Mesendoderm (in vitro differentiated cells): ENCODE results near the gene FATE1.
"Not testable (repeated sequence)": the region's sequence is repeated elsewhere in the genome, so short reads cannot be mapped to it uniquely, and the experiment has no call there.

ENCODE experiments used
- DNase-seq: peaks from one replicate; pipeline ENCODE4 v3.0.0; 2013
- H2AK5ac ChIP-seq: 2 replicates; pipeline ENCODE4 v1.6.1; 2013; ENCODE audit warnings: low read length, inconsistent platforms
- H2BK120ac ChIP-seq: 2 replicates; pipeline ENCODE4 v1.6.1; 2013; ENCODE audit warnings: low read depth, mild to moderate bottlenecking, low read length, moderate library complexity, mixed read lengths
- H2BK15ac ChIP-seq: replicated peaks from 2 replicates; pipeline ENCODE4 v1.6.1; 2013; ENCODE audit warnings: low read depth, mild to moderate bottlenecking, moderate library complexity
- H2BK5ac ChIP-seq: 2 replicates; pipeline ENCODE4 v1.6.1; 2013; ENCODE audit warnings: low read length, inconsistent platforms
- H3K18ac ChIP-seq: 2 replicates; pipeline ENCODE4 v1.6.1; 2013; ENCODE audit warnings: mild to moderate bottlenecking, low read length, mixed read lengths
- H3K23ac ChIP-seq: one replicate; pipeline ENCODE4 v1.6.1; 2013; ENCODE audit warnings: low read length
- H3K27ac ChIP-seq: 2 replicates; pipeline ENCODE4 v1.5.1; 2013; ENCODE audit warnings: low read depth, mild to moderate bottlenecking, inconsistent platforms, low read length, moderate library complexity
- H3K27me3 ChIP-seq: 2 replicates; pipeline ENCODE4 v1.6.1; 2013; ENCODE audit warnings: low read length, control low read depth, mild to moderate bottlenecking, inconsistent platforms; ENCODE audit not compliant: insufficient read depth, poor library complexity
- H3K36me3 ChIP-seq: 2 replicates; pipeline ENCODE4 v1.6.1; 2013; ENCODE audit warnings: low read length, inconsistent platforms; ENCODE audit not compliant: control insufficient read depth, insufficient read depth
- H3K4ac ChIP-seq: one replicate; pipeline ENCODE4 v1.6.1; 2013; ENCODE audit warnings: low read depth, mild to moderate bottlenecking, low read length, moderate library complexity
- H3K4me1 ChIP-seq: 2 replicates; pipeline ENCODE4 v1.6.1; 2013; ENCODE audit warnings: low read depth, low read length, inconsistent platforms; ENCODE audit not compliant: control insufficient read depth
- H3K4me2 ChIP-seq: 2 replicates; pipeline ENCODE4 v1.6.1; 2013; ENCODE audit warnings: low read length
- H3K4me3 ChIP-seq: 2 replicates; pipeline ENCODE4 v1.5.1; 2013; ENCODE audit warnings: mild to moderate bottlenecking, low read length
- H3K56ac ChIP-seq: one replicate; pipeline ENCODE4 v1.6.1; 2013; ENCODE audit warnings: low read length
- H3K79me1 ChIP-seq: 2 replicates; pipeline ENCODE4 v1.6.1; 2013; ENCODE audit warnings: low read length, inconsistent platforms
- H3K79me2 ChIP-seq: 2 replicates; pipeline ENCODE4 v1.6.1; 2013; ENCODE audit warnings: mild to moderate bottlenecking, low read length; ENCODE audit not compliant: control insufficient read depth, insufficient read depth
- H3K9ac ChIP-seq: 2 replicates; pipeline ENCODE4 v1.6.1; 2013; ENCODE audit warnings: low read length, inconsistent platforms
- H4K5ac ChIP-seq: one replicate; pipeline ENCODE4 v1.6.1; 2013; ENCODE audit warnings: low read length
- H4K8ac ChIP-seq: one replicate; pipeline ENCODE4 v1.6.1; 2013; ENCODE audit warnings: low read depth, mild to moderate bottlenecking, control low read depth, low read length, moderate library complexity
- WGBS: extraction: QIAGEN DNeasy Blood & Tissue Kit; methylation state at CpG from one replicate; pipeline ENCODE4 v1.1.7; 2013; ENCODE audit warnings: low lambda C conversion rate, missing lambda C conversion rate; ENCODE audit not compliant: insufficient coverage; ENCODE audit errors: extremely low coverage; 5-methylcytosine and 5-hydroxymethylcytosine counted together

Gene FATE1

DNA sequence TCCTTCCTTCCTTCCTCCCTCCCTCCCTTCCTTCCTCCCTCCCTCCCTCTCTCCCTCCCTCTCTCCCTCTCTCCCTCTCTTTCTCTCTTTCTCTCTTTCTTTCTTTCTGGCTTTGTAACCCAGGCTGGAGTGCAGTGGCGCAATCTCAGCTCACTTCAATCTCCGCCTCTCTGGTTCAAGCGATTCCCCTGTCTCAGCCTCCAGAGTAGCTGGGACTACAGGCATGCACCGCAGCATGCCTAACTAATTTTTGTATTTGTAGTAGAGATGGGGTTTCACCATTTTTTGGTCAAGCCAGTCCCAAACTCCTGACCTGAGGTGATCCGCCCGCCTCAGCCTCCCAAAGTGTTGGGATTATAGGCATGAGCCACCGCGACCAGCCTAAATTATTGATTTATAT, 18.8 kb upstream of the FATE1 start:
- not testable (repeated sequence) for H2AK5ac ChIP-seq, H3K23ac ChIP-seq, H4K8ac ChIP-seq, H2BK120ac ChIP-seq, H3K18ac ChIP-seq, H3K27ac ChIP-seq, DNase-seq, H4K5ac ChIP-seq, H2BK15ac ChIP-seq, H3K79me2 ChIP-seq, H3K4me1 ChIP-seq, H3K9ac ChIP-seq, H3K79me1 ChIP-seq, H3K56ac ChIP-seq, H3K4ac ChIP-seq, H3K4me2 ChIP-seq, H3K4me3 ChIP-seq, H3K27me3 ChIP-seq, H3K36me3 ChIP-seq, H2BK5ac ChIP-seq
- WGBS = no CpG with 5 or more reads among the region's 8 CpGs

DNA sequence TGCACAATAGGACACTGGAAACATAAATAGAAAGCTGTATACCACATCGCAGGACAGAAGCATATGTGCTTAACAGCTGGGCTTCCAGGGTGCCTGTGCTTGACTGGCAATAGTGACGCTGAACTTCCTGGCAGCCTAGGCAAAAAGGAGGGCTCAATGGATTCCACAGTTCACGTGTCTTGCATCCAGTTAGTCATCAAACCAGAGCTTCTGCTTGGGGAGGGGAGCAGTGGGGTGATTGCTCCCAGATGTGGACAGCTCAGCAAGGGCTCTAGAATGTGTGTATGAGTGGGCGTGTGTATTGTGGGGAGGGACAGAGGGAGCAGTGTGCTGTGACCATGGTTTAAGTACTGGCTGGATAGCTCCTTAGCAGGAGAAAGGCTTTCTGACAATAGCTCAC, 18.3 kb upstream of the FATE1 start:
- Histone ChIP-seq H3K79me1 (no peaks in the 10 kb centered on the region), H3K9ac (no peak overlapping the region)
- no CpG with 5 or more reads among the region's 4 CpGs for WGBS

GRCh38 chrX:151698485-151698884, 17.4 kb upstream of the FATE1 start:
- Histone ChIP-seq H3K79me2 (no peaks in the 10 kb centered on the region), H3K18ac (no peak overlapping the region), H3K27ac (no peak overlapping the region), H3K4ac (no peak overlapping the region), H3K4me2 (no peak overlapping the region), H3K56ac (no peak overlapping the region), H3K27me3 (no peaks in the 10 kb centered on the region), H2BK120ac (no peak overlapping the region), H2BK15ac (no peak overlapping the region), H2BK5ac (no peak overlapping the region), H3K23ac (no peak overlapping the region), H3K9ac (no peak overlapping the region), H3K4me3 (no peak overlapping the region), H4K5ac (no peak overlapping the region), H3K79me1 (no peaks in the 10 kb centered on the region), H2AK5ac (no peak overlapping the region), H4K8ac (no peak overlapping the region), H3K4me1 (no peaks in the 10 kb centered on the region), H3K36me3 (no peaks in the 10 kb centered on the region)
- no CpG with 5 or more reads among the region's 6 CpGs for WGBS
- DNase-seq = no peak

More for the DNA sequence above, 18.3 kb upstream of the FATE1 start:
- H3K27me3 ChIP-seq = no peaks in the 10 kb centered on the region
- H4K8ac ChIP-seq = no peak overlapping the region
- no peaks in the 10 kb centered on the region for H3K36me3 ChIP-seq
- no peak overlapping the region for H2BK120ac ChIP-seq
- no peak overlapping the region for H2AK5ac ChIP-seq
- no peak overlapping the region for H3K18ac ChIP-seq
- H3K79me2 ChIP-seq = no peaks in the 10 kb centered on the region
- no peak overlapping the region for H3K27ac ChIP-seq
- no peak overlapping the region for H3K4ac ChIP-seq
- no peak overlapping the region for H2BK5ac ChIP-seq
- no peak overlapping the region for H3K56ac ChIP-seq
- H3K4me3 ChIP-seq = no peak overlapping the region
- H3K4me1 ChIP-seq = no peaks in the 10 kb centered on the region
- no peak overlapping the region for H2BK15ac ChIP-seq
- H3K4me2 ChIP-seq = no peak overlapping the region
- DNase-seq = no peak
- H4K5ac ChIP-seq = no peak overlapping the region
- H3K23ac ChIP-seq = no peak overlapping the region

GRCh38 chrX:151699746-151700145, 16.1 kb upstream of the FATE1 start:
- Histone ChIP-seq H3K56ac (no peak overlapping the region), H3K4ac (no peak overlapping the region), H4K5ac (no peak overlapping the region), H2BK15ac (no peak overlapping the region), H3K23ac (no peak overlapping the region), H3K36me3 (no peaks in the 10 kb centered on the region), H3K4me2 (no peak overlapping the region), H3K9ac (no peak overlapping the region), H3K27me3 (no peaks in the 10 kb centered on the region), H3K27ac (no peak overlapping the region), H3K79me2 (no peaks in the 10 kb centered on the region), H2BK120ac (no peak overlapping the region), H3K4me1 (no peaks in the 10 kb centered on the region), H3K79me1 (no peaks in the 10 kb centered on the region), H4K8ac (no peak overlapping the region), H3K18ac (no peak overlapping the region), H3K4me3 (no peak overlapping the region), H2AK5ac (no peak overlapping the region), H2BK5ac (no peak overlapping the region)
- DNase-seq = no peak
- WGBS = no CpG with 5 or more reads among the region's 9 CpGs

- Histone ChIP-seq H3K36me3 (no peaks in the 10 kb centered on the region), H2AK5ac (no peak overlapping the region), H4K5ac (no peak overlapping the region), H3K18ac (no peak overlapping the region), H3K9ac (no peak overlapping the region), H2BK15ac (no peak overlapping the region), H3K79me2 (no peaks in the 10 kb centered on the region), H2BK5ac (no peak overlapping the region), H3K4me1 (no peaks in the 10 kb centered on the region), H3K79me1 (no peaks in the 10 kb centered on the region), H3K56ac (no peak overlapping the region), H3K27ac (no peak overlapping the region), H3K4ac (no peak overlapping the region), H3K23ac (no peak overlapping the region), H4K8ac (no peak overlapping the region), H3K27me3 (no peaks in the 10 kb centered on the region), H3K4me3 (no peak overlapping the region), H2BK120ac (no peak overlapping the region), H3K4me2 (no peak overlapping the region)
- DNase-seq = no peak
- no CpG with 5 or more reads among the region's 16 CpGs for WGBS
These were observed 15.3 kb upstream of the FATE1 start for GRCh38 chrX:151700581-151700980.

GRCh38 chrX:151701071-151701470, 14.8 kb upstream of the FATE1 start:
- DNase-seq = no peak
- H3K79me2 ChIP-seq = no peaks in the 10 kb centered on the region
- WGBS = no CpG with 5 or more reads among the region's 4 CpGs
- H3K18ac ChIP-seq = no peak overlapping the region
- no peaks in the 10 kb centered on the region for H3K27me3 ChIP-seq
- no peak overlapping the region for H2BK120ac ChIP-seq
- no peak overlapping the region for H2BK15ac ChIP-seq
- no peak overlapping the region for H3K9ac ChIP-seq
- H3K4ac ChIP-seq = no peak overlapping the region
- H3K4me1 ChIP-seq = no peaks in the 10 kb centered on the region
- no peak overlapping the region for H3K4me3 ChIP-seq
- no peak overlapping the region for H3K23ac ChIP-seq
- no peak overlapping the region for H3K4me2 ChIP-seq
- H4K8ac ChIP-seq = no peak overlapping the region
- H3K56ac ChIP-seq = no peak overlapping the region
- no peak overlapping the region for H2BK5ac ChIP-seq
- H4K5ac ChIP-seq = no peak overlapping the region
- H3K27ac ChIP-seq = no peak overlapping the region
- no peak overlapping the region for H2AK5ac ChIP-seq
- no peaks in the 10 kb centered on the region for H3K36me3 ChIP-seq
- no peaks in the 10 kb centered on the region for H3K79me1 ChIP-seq
